Kidney (tissue), 22 donors: ENCODE data around the gene ERICH4. TPM values are rescaled to one million over a fixed set of nuclear protein-coding genes. Genes with fewer than 3 reads are reported as not detected.

ENCODE experiments used
- DNase-seq, 5 donors: peaks; one replicate each; pipeline ENCODE4 v3.0.0-alpha.2; 2013 to 2020
- FAIRE-seq: peaks from 2 replicates; lab custom pipeline; 2012; peaks lifted over from hg19 to GRCh38; lab: Jason Lieb, UNC
- H3K27ac ChIP-seq, 2 donors: one replicate each; pipeline ENCODE4 v1.7.0; 2013; ENCODE audit warnings: low read depth in 2 of 2, low read length in 2 of 2, inconsistent platforms in 1 of 2
- H3K27me3 ChIP-seq: one replicate; pipeline ENCODE4 v1.7.1; 2013; ENCODE audit warnings: low read length, inconsistent platforms; ENCODE audit not compliant: control insufficient read depth, insufficient read depth
- H3K36me3 ChIP-seq, 3 donors: one replicate each; pipeline versions ENCODE4 v1.7.0 to v1.7.1; 2013; ENCODE audit warnings: low read length in 3 of 3, control low read depth in 1 of 3, inconsistent platforms in 1 of 3; ENCODE audit not compliant: insufficient read depth in 3 of 3, control insufficient read depth in 2 of 3
- H3K4me1 ChIP-seq, 3 donors: one replicate each; pipeline versions ENCODE4 v1.7.0 to v1.7.1; 2013; ENCODE audit warnings: low read length in 3 of 3, inconsistent platforms in 1 of 3, low read depth in 1 of 3; ENCODE audit not compliant: control insufficient read depth in 2 of 3, insufficient read depth in 2 of 3
- H3K4me3 ChIP-seq, 3 donors: one replicate each; pipeline versions ENCODE4 v1.7.0 to v1.8.1; 2013; ENCODE audit warnings: low read length in 3 of 3, control low read depth in 1 of 3, inconsistent platforms in 1 of 3
- H3K9ac ChIP-seq, 3 donors: one replicate each; pipeline versions ENCODE4 v1.7.0 to v1.7.1; 2013; ENCODE audit warnings: low read length in 3 of 3, control low read depth in 1 of 3, inconsistent platforms in 1 of 3
- H3K9me3 ChIP-seq, 3 donors: one replicate each; pipeline versions ENCODE4 v1.7.0 to v1.7.1; 2013; ENCODE audit warnings: low read length in 3 of 3, control low read depth in 1 of 3, inconsistent platforms in 1 of 3; ENCODE audit not compliant: control insufficient read depth in 2 of 3, insufficient read depth in 1 of 3
- CTCF ChIP-seq: IDR thresholded peaks from 3 replicates; pipeline ENCODE4 v1.5.1; 2012; ENCODE audit warnings: mild to moderate bottlenecking, moderate library complexity, borderline replicate concordance; ENCODE audit not compliant: insufficient read depth; ENCODE audit errors: extremely low read depth
- intact Hi-C: fragments of 100-400 bp; cut with DNase I; formaldehyde crosslinking; loops from one replicate; pipeline ENCODE4 v1.11.1; 2022
- long read RNA-seq, 10 donors: library from polyadenylated mRNA in 1 of 10; unstranded in 1 of 10; transcript quantifications; one replicate each; pipeline ENCODE4 v2.0.0 and lab custom pipeline, GENCODE V29; 2021 to 2026
- polyA plus RNA-seq: library from polyadenylated mRNA; stranded (reverse); fragments of 350-450 nt; fragmentation: Illumina TruSeq; extraction: RNeasy Lipid Tissue Mini Kit (QIAGEN cat#74804); gene quantifications from one replicate; pipeline ENCODE4 v1.2.3, GENCODE V29; 2014; ENCODE audit warnings: low read depth, low replicate concordance; ENCODE audit not compliant: insufficient read depth
- total RNA-seq: library from RNA; stranded (reverse); fragmentation: NEBNext Ultra II Directional; extraction: Animal tissue kit (Norgen Biotek cat#: 25700); gene quantifications from one replicate; pipeline ENCODE4 v1.2.1, GENCODE V29; 2021
- donor health status: control.
- donor health status: control.
- donor health status: control.
- donor health status: control.
- donor health status: control.
- donor health status: DM: yes; HTN: yes; CAD: no.
- donor health status: Normal renal cell carcinoma (clear cell type).

ERICH4 gene, protein sequence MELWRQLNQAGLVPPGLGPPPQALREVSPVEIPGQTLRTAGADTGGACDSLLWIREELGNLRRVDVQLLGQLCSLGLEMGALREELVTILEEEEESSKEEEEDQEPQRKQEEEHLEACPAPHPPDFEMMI
- total RNA-seq (not detected), polyA plus RNA-seq (23.1 TPM)
- long read RNA-seq, donor 1 = 0 reads
- long read RNA-seq, donor 2, partial matches to known transcripts = 0 of 4 reads
- long read RNA-seq, donor 2, other reads (novel, unspliced or antisense) = 0 of 4 reads
- long read RNA-seq, donor 3, partial matches to known transcripts = 0 of 3 reads
- long read RNA-seq, donor 3, other reads (novel, unspliced or antisense) = 0 of 3 reads
- long read RNA-seq, donor 4 = 0 reads
- long read RNA-seq, donor 5 = 0 reads
- long read RNA-seq, donor 6, transcript ERICH4-201 (2 exons, 946 nt) = major isoform, 8 of 8 reads
- long read RNA-seq, donor 6, partial matches to known transcripts = 0 of 8 reads
- long read RNA-seq, donor 6, other reads (novel, unspliced or antisense) = 0 of 8 reads
- long read RNA-seq, donor 7 = 0 reads
- long read RNA-seq, donor 8, partial matches to known transcripts = 0 of 1 reads
- long read RNA-seq, donor 8, other reads (novel, unspliced or antisense) = 0 of 1 reads
- long read RNA-seq, donor 9, partial matches to known transcripts = 0 of 1 reads
- long read RNA-seq, donor 9, other reads (novel, unspliced or antisense) = 0 of 1 reads
- long read RNA-seq, donor 10, partial matches to known transcripts = 6 of 8 reads
- long read RNA-seq, donor 10, other reads (novel, unspliced or antisense) = 0 of 8 reads

GRCh38 chr19:41442473-41443355 is at the start of gene ERICH4:
ERICH4 (plus strand) TSS chr19:41443156; CDS start chr19:41443170, 14 bp downstream.
- Histone ChIP-seq H3K9me3 (no peaks in the 10 kb centered on the region), H3K4me1 (peaks cover 0 to 3% (median 0%) of the 10 kb centered on the region in 3 donors), H3K27me3 (no peaks in the 10 kb centered on the region), H3K4me3 (peak within 1 kb of the TSS; percentile 20 to 52 (median 38)), H3K9ac (no peak within 1 kb of the TSS), H3K36me3 (no peaks in the 10 kb centered on the region), H3K27ac (peak within 1 kb of the TSS in 1 of 2 donors; percentile 43)
- intact Hi-C loops = loop anchor here (10.0 kb wide), 1 partner anchor 132 kb away; the partner anchor contains the start of gene CEACAM21
- FAIRE-seq (no peak), DNase-seq (peak in 1 of 5 donors; percentile 17)
- no peak for TF ChIP-seq CTCF

GRCh38 chr19:41395355-41395754 is 47.6 kb upstream of the ERICH4 start:
- DNase-seq (no peak), FAIRE-seq (no peak)
- Histone ChIP-seq H3K4me1 (peaks cover 0 to 16% (median 7%) of the 10 kb centered on the region in 3 donors), H3K9ac (no peak overlapping the region), H3K4me3 (no peak overlapping the region), H3K27ac (no peak overlapping the region), H3K9me3 (no peaks in the 10 kb centered on the region), H3K27me3 (no peaks in the 10 kb centered on the region), H3K36me3 (peaks cover 2 to 11% (median 6%) of the 10 kb centered on the region in 3 donors)
- intact Hi-C loops = no loop called here
- no peak for TF ChIP-seq CTCF
